Activated CD8-positive, alpha-beta memory T cell treated with anti-CD3 and anti-CD28 coated beads, Interleukin-2, amount 50 U/mL, for 48 hours (primary cell): ENCODE results near the gene CASZ1.

Experiments
- DNase-seq: peaks from one replicate; pipeline ENCODE4 v3.0.0-alpha.2; 2020

The CASZ1 gene

GRCh38 chr1:10697621-10698160, 98.8 kb downstream of the CASZ1 start:
- no peak for DNase-seq

- DNase-seq = peak; percentile 69
Observed at GRCh38 chr1:10696977-10697376, 99.5 kb downstream of the CASZ1 start.

GRCh38 chr1:10694633-10695627, 101.5 kb downstream of the CASZ1 start:
- peak; percentile 84 for DNase-seq

GRCh38 chr1:10694274-10694632, 102.2 kb downstream of the CASZ1 start:
- no peak for DNase-seq

GRCh38 chr1:10693497-10694273, 102.8 kb downstream of the CASZ1 start:
- peak; percentile 66 for DNase-seq

GRCh38 chr1:10693152-10693496, 103.3 kb downstream of the CASZ1 start:
- no peak for DNase-seq

- DNase-seq = peak; percentile 85
Observed at GRCh38 chr1:10692401-10693021, 103.9 kb downstream of the CASZ1 start.

- DNase-seq = peak; percentile 70
Observed at GRCh38 chr1:10691740-10692125, 104.7 kb downstream of the CASZ1 start.

- no peak for DNase-seq
Observed at GRCh38 chr1:10691075-10691739, 105.2 kb downstream of the CASZ1 start.

- DNase-seq = no peak
Observed at GRCh38 chr1:10690484-10690883, 106.0 kb downstream of the CASZ1 start.

GRCh38 chr1:10688409-10688786, 108.0 kb downstream of the CASZ1 start:
- no peak for DNase-seq

- DNase-seq = no peak
Observed at GRCh38 chr1:10687782-10688408, 108.6 kb downstream of the CASZ1 start.

- no peak for DNase-seq
Observed at GRCh38 chr1:10687251-10687651, 109.2 kb downstream of the CASZ1 start.

- DNase-seq = no peak
Observed at GRCh38 chr1:10686404-10687040, 109.9 kb downstream of the CASZ1 start.

- no peak for DNase-seq
Observed at GRCh38 chr1:10685808-10686403, 110.5 kb downstream of the CASZ1 start.

GRCh38 chr1:10685196-10685807, 111.1 kb downstream of the CASZ1 start:
- DNase-seq = no peak

GRCh38 chr1:10684221-10684620, 112.2 kb downstream of the CASZ1 start:
- DNase-seq = no peak

GRCh38 chr1:10682449-10683309, 113.8 kb downstream of the CASZ1 start:
- DNase-seq = no peak

GRCh38 chr1:10682108-10682445, 114.4 kb downstream of the CASZ1 start:
- DNase-seq = no peak
